HepG2 (cell line): ENCODE measurements around the gene PRDX5. TPM values are rescaled to one million over a fixed set of nuclear protein-coding genes. Genes with fewer than 3 reads are reported as not detected.

Source experiments
- ATAD3A ChIP-seq: sonication (generic); formaldehyde crosslinking; IDR thresholded peaks from 2 replicates; pipeline ENCODE4 v1.4.0; 2020; ENCODE audit warnings: missing genetic modification reagents
- BHLHE40 ChIP-seq: IDR thresholded peaks from 2 replicates; pipeline ENCODE4 v1.6.1; 2011; ENCODE audit warnings: low read length, improper control_type of control experiment
- EP300 ChIP-seq, 3 experiments: sonication (generic) in 1 of 3; formaldehyde crosslinking in 1 of 3; IDR thresholded peaks; 2 replicates each; pipeline versions ENCODE4 v1.5.1 to v1.6.1; 2011 to 2020; ENCODE audit warnings: low read depth in 2 of 3, low read length in 2 of 3, borderline replicate concordance in 1 of 3, improper control_type of control experiment in 1 of 3, mild to moderate bottlenecking in 1 of 3, missing genetic modification reagents in 1 of 3, moderate library complexity in 1 of 3
- HBP1 ChIP-seq: IDR thresholded peaks from 2 replicates; pipeline ENCODE4 v1.6.1; 2016; ENCODE audit warnings: low read depth, control low read depth
- HNRNPK ChIP-seq: fragments of 200-400 bp; formaldehyde crosslinking; IDR thresholded peaks from 2 replicates; pipeline ENCODE4 v1.6.1; 2018; ENCODE audit warnings: low read length, low read depth, moderate library complexity, mild to moderate bottlenecking; ENCODE audit not compliant: poor library complexity, severe bottlenecking
- KDM3A ChIP-seq: IDR thresholded peaks from 2 replicates; pipeline ENCODE4 v1.6.1; 2018; ENCODE audit warnings: low read depth, missing compliant biosample characterization
- KLF15 ChIP-seq: sonication (generic); formaldehyde crosslinking; IDR thresholded peaks from 2 replicates; pipeline ENCODE4 v1.8.1; 2023; ENCODE audit warnings: borderline replicate concordance, mild to moderate bottlenecking, inconsistent platforms, missing genetic modification reagents, mixed read lengths
- MAF1 ChIP-seq: sonication (generic); formaldehyde crosslinking; IDR thresholded peaks from 2 replicates; pipeline ENCODE4 v1.5.0; 2020; ENCODE audit warnings: missing genetic modification reagents, borderline replicate concordance
- MBNL3 ChIP-seq: fragments of 250-450 bp; sonication (Bioruptor Pico); conservative IDR thresholded peaks from 2 replicates; pipeline ENCODE4 v1.8.0; 2022; ENCODE audit warnings: mild to moderate bottlenecking, inconsistent platforms
- MNT ChIP-seq: fragments of 450-650 bp; IDR thresholded peaks from 2 replicates; pipeline ENCODE4 v1.6.1; 2016
- PLRG1 ChIP-seq: fragments of 450-650 bp; conservative IDR thresholded peaks from 2 replicates; pipeline ENCODE4 v1.6.1; 2016
- PRPF4 ChIP-seq: fragments of 200-400 bp; formaldehyde crosslinking; IDR thresholded peaks from 2 replicates; pipeline ENCODE4 v1.6.1; 2016; ENCODE audit warnings: low read length, low read depth; ENCODE audit not compliant: poor library complexity, severe bottlenecking
- PTBP1 ChIP-seq: fragments of 200-400 bp; formaldehyde crosslinking; IDR thresholded peaks from 2 replicates; pipeline ENCODE4 v1.6.1; 2018; ENCODE audit warnings: low read length, low read depth; ENCODE audit not compliant: poor library complexity, severe bottlenecking
- RARA ChIP-seq: IDR thresholded peaks from 2 replicates; pipeline ENCODE4 v1.6.1; 2016; ENCODE audit warnings: missing genetic modification reagents, missing compliant biosample characterization
- REL ChIP-seq: sonication (generic); formaldehyde crosslinking; conservative IDR thresholded peaks from 2 replicates; pipeline ENCODE4 v1.8.0; 2022; ENCODE audit warnings: mild to moderate bottlenecking, missing genetic modification reagents, moderate library complexity
- SMYD3 ChIP-seq: sonication (generic); formaldehyde crosslinking; IDR thresholded peaks from 2 replicates; pipeline ENCODE4 v1.8.1; 2023; ENCODE audit warnings: mild to moderate bottlenecking, missing genetic modification reagents
- SPEN ChIP-seq: sonication (generic); formaldehyde crosslinking; IDR thresholded peaks from 2 replicates; pipeline ENCODE4 v1.5.1; 2020; ENCODE audit warnings: low read depth, mild to moderate bottlenecking, missing genetic modification reagents
- TAF1 ChIP-seq: sonication (generic); formaldehyde crosslinking; IDR thresholded peaks from 2 replicates; pipeline ENCODE4 v1.4.0; 2020; ENCODE audit warnings: missing genetic modification reagents
- ZC3H13 ChIP-seq: sonication (generic); formaldehyde crosslinking; IDR thresholded peaks from 2 replicates; pipeline ENCODE4 v1.8.1; 2023; ENCODE audit warnings: mild to moderate bottlenecking, missing genetic modification reagents, moderate library complexity
- ZFP82 ChIP-seq: sonication (generic); formaldehyde crosslinking; IDR thresholded peaks from 2 replicates; pipeline ENCODE4 v1.5.1; 2020; ENCODE audit warnings: mild to moderate bottlenecking, missing genetic modification reagents, borderline replicate concordance
- ZKSCAN5 ChIP-seq: sonication (generic); formaldehyde crosslinking; IDR thresholded peaks from 2 replicates; pipeline ENCODE4 v1.5.1; 2020; ENCODE audit warnings: mild to moderate bottlenecking, missing genetic modification reagents
- ZMYM3 ChIP-seq: sonication (generic); formaldehyde crosslinking; IDR thresholded peaks from 2 replicates; pipeline ENCODE4 v1.5.1; 2020; ENCODE audit warnings: mild to moderate bottlenecking, missing genetic modification reagents
- ZNF33B ChIP-seq: sonication (generic); formaldehyde crosslinking; IDR thresholded peaks from 2 replicates; pipeline ENCODE4 v1.5.1; 2020; ENCODE audit warnings: mild to moderate bottlenecking, missing genetic modification reagents
- ZNF510 ChIP-seq: sonication (generic); formaldehyde crosslinking; IDR thresholded peaks from 2 replicates; pipeline ENCODE4 v1.4.0; 2020; ENCODE audit warnings: low read depth, mild to moderate bottlenecking, missing genetic modification reagents
- ZNF83 ChIP-seq: sonication (generic); formaldehyde crosslinking; IDR thresholded peaks from 2 replicates; pipeline ENCODE4 v1.4.0; 2020; ENCODE audit warnings: missing genetic modification reagents, mild to moderate bottlenecking, borderline replicate concordance
- ZNF850 ChIP-seq: sonication (generic); formaldehyde crosslinking; conservative IDR thresholded peaks from 2 replicates; pipeline ENCODE4 v1.9.0; 2021; ENCODE audit warnings: mild to moderate bottlenecking, missing genetic modification reagents
- ZSCAN22 ChIP-seq: sonication (generic); formaldehyde crosslinking; IDR thresholded peaks from 2 replicates; pipeline ENCODE4 v1.4.0; 2020; ENCODE audit warnings: mild to moderate bottlenecking, missing genetic modification reagents
- polyA plus RNA-seq, 8 experiments: library from polyadenylated mRNA; depleted of rRNA in 3 of 8; stranded (reverse) in 7 of 8; unstranded in 1 of 8; fragments of >200 nt; fragmentation: Illumina TruSeq in 4 of 8; extraction: Trizol in 4 of 8; gene quantifications; 2 replicates each; pipeline versions ENCODE4 v1.2.1 to v1.2.3, GENCODE V29; 2011 to 2016; ENCODE audit warnings: low read depth in 4 of 8, missing spikeins in 1 of 8, mixed read lengths in 1 of 8; ENCODE audit not compliant: insufficient read depth in 1 of 8
- total RNA-seq, 5 experiments: library from RNA; depleted of rRNA; stranded (reverse); fragments of >200 nt; fragmentation: Illumina TruSeq; extraction: Trizol; gene quantifications; 2 replicates each; pipeline ENCODE4 v1.2.3, GENCODE V29; 2016; ENCODE audit warnings: low read depth in 1 of 5
- TF ChIP-seq, protein P1 (sequence below): sonication (generic); formaldehyde crosslinking; IDR thresholded peaks from 2 replicates; pipeline ENCODE4 v1.8.1; 2023; ENCODE audit warnings: missing genetic modification reagents, mild to moderate bottlenecking, borderline replicate concordance

The PRDX5 gene
- total and polyA plus RNA-seq, 2 of the 13 experiments (the other 11 are each of a cell fraction or from before 2014, with no cell fraction given): 215 to 311 TPM

DNA sequence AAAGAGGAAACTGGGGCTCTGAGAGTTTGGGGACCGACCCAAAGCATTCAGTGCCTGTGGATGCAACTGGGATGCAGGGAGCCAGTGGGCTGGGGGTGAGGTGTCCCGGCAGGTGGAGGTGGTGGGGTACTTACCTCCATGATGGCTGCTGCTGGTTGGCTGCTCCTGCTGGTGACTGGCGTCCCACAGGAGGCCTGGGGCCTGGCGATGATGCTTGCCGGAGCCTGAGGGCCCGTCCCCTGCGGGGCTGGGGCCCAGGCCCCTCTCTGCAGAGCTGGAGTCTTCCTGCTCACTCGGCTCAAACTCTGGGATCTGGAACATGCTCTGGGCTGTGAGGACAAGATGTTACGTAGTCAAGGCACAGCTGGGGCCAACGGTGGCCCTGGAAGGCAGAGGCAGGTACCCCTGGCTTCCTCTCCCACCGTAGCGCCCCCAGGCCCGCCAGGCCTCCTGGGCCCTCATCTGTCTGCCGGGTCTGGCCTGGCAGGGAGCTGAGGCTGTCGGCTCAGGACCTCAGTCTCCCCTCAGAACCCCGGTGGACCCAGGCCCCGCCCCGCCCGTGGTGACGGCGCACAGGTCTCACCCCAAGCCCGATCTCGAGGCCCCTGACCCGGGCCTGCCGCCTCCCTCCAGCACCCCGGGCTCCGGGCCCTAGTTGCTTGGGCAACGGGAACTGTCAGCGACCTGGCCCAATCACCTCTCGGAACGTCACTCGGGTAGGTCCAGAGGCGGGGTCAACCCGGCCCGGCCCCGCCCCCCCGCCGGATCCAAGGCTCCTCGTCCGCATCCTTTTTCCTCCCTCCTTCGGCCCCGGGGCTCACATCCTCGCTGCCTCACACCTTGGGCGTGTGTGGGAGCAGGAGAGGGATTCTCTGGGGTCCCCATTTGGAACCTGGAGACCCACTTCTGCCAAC, 33.6 kb upstream of the PRDX5 start, which contains the start of gene BAD (continued):
- TF ChIP-seq ZC3H13 (CRISPR knock-in tag) (no peak), HNRNPK (no peak), PLRG1 (no peak), MNT (no peak), ZSCAN22 (no peak; the same call in 1 of the 2 replicates), ZNF33B (CRISPR knock-in tag) (no peak), PTBP1 (no peak), BHLHE40 (no peak), ZMYM3 (CRISPR knock-in tag) (no peak), MAF1 (CRISPR knock-in tag) (no peak), ZNF850 (CRISPR knock-in tag) (peak; percentile 65; the same call in 1 of the 2 replicates), ATAD3A (no peak), ZNF83 (no peak), MBNL3 (no peak), KDM3A (CRISPR knock-in tag) (no peak), PRPF4 (no peak), ZFP82 (CRISPR knock-in tag) (peak; percentile 81; the same call in 1 of the 2 replicates), HBP1 (CRISPR knock-in tag) (0 out of 2 replicates have a peak, but pooled peaks have one; percentile 18), ZNF510 (CRISPR knock-in tag) (no peak), TAF1 (peak; percentile 53; the same call in 1 of the 2 replicates), SMYD3 (CRISPR knock-in tag) (no peak), KLF15 (CRISPR knock-in tag) (no peak), EP300 (IDR thresholded peaks at IDR 0.05; ENCODE audit: low read depth in 2 of 2, low read length in 2 of 2) (no peak), EP300 (CRISPR knock-in tag; IDR thresholded peaks at IDR 0.05; ENCODE audit: borderline replicate concordance) (no peak), REL (no peak), SPEN (CRISPR knock-in tag) (peak; percentile 27; the same call in 1 of the 2 replicates), ZKSCAN5 (CRISPR knock-in tag) (no peak), RARA (CRISPR knock-in tag) (no peak)
- TF ChIP-seq, protein P1, sequence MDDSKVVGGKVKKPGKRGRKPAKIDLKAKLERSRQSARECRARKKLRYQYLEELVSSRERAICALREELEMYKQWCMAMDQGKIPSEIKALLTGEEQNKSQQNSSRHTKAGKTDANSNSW: no peak
